Neural crest cell (in vitro differentiated cells): ENCODE data around the gene PEAR1. TPM values are rescaled to one million over a fixed set of nuclear protein-coding genes. Genes with fewer than 3 reads are reported as not detected.

Experiments
- DNase-seq: peaks from one replicate; pipeline ENCODE4 v3.0.0; 2021; ENCODE audit warnings: low read depth, mixed read lengths, low spot score
- H3K27ac Mint-ChIP-seq: one replicate; pipeline ENCODE4 v1.8.0; 2021; ENCODE audit warnings: mild to moderate bottlenecking, mixed read lengths; ENCODE audit not compliant: unreplicated experiment
- H3K27me3 Mint-ChIP-seq: 2 replicates; pipeline ENCODE4 v1.8.0; 2021; ENCODE audit warnings: low read depth, mild to moderate bottlenecking, mixed read lengths
- H3K36me3 Mint-ChIP-seq: 2 replicates; pipeline ENCODE4 v1.8.0; 2021; ENCODE audit warnings: low read depth, mild to moderate bottlenecking, mixed read lengths
- H3K4me1 Mint-ChIP-seq: 2 replicates; pipeline ENCODE4 v1.8.0; 2021; ENCODE audit warnings: mixed read lengths
- H3K4me3 Mint-ChIP-seq: one replicate; pipeline ENCODE4 v1.8.0; 2021; ENCODE audit warnings: mild to moderate bottlenecking, mixed read lengths
- H3K9me3 Mint-ChIP-seq: 2 replicates; pipeline ENCODE4 v1.8.0; 2021; ENCODE audit warnings: mixed read lengths
- total RNA-seq: library from RNA; stranded (reverse); gene quantifications from 2 replicates; pipeline ENCODE4 v1.2.1, GENCODE V29; 2021
- TF ChIP-seq, protein P1 (sequence below): fragments of 200-600 bp; sonication (generic); conservative IDR thresholded peaks from 2 replicates; pipeline ENCODE4 v1.5.0; 2021; ENCODE audit warnings: antibody characterized with exemption, mild to moderate bottlenecking

PEAR1 gene
- total RNA-seq, 1 donor from 2014 or later = 6.8 TPM

- Mint-ChIP-seq H3K9me3 (no peaks in the 10 kb centered on the region), H3K4me1 (peaks cover 43% of the 10 kb centered on the region), H3K4me3 (peak overlapping the region; percentile 38), H3K27ac (no peak overlapping the region), H3K36me3 (no peaks in the 10 kb centered on the region), H3K27me3 (peaks cover 38% of the 10 kb centered on the region)
- no peak for DNase-seq
- TF ChIP-seq, protein P1, sequence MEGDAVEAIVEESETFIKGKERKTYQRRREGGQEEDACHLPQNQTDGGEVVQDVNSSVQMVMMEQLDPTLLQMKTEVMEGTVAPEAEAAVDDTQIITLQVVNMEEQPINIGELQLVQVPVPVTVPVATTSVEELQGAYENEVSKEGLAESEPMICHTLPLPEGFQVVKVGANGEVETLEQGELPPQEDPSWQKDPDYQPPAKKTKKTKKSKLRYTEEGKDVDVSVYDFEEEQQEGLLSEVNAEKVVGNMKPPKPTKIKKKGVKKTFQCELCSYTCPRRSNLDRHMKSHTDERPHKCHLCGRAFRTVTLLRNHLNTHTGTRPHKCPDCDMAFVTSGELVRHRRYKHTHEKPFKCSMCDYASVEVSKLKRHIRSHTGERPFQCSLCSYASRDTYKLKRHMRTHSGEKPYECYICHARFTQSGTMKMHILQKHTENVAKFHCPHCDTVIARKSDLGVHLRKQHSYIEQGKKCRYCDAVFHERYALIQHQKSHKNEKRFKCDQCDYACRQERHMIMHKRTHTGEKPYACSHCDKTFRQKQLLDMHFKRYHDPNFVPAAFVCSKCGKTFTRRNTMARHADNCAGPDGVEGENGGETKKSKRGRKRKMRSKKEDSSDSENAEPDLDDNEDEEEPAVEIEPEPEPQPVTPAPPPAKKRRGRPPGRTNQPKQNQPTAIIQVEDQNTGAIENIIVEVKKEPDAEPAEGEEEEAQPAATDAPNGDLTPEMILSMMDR = no peak
Observed at GRCh38 chr1:156897078-156897825, 3.7 kb downstream of the PEAR1 start.

GRCh38 chr1:156898161-156898566 is 4.6 kb downstream of the PEAR1 start:
- Mint-ChIP-seq H3K4me1 (peaks cover 40% of the 10 kb centered on the region), H3K9me3 (no peaks in the 10 kb centered on the region), H3K27ac (peak overlapping the region; percentile 41), H3K4me3 (no peak overlapping the region), H3K27me3 (peaks cover 29% of the 10 kb centered on the region), H3K36me3 (no peaks in the 10 kb centered on the region)
- TF ChIP-seq, protein P1 = no peak
- no peak for DNase-seq

- no peaks in the 10 kb centered on the region for H3K9me3 Mint-ChIP-seq
- peaks cover 42% of the 10 kb centered on the region for H3K4me1 Mint-ChIP-seq
- DNase-seq = no peak
- peak overlapping the region; percentile 3 for H3K27ac Mint-ChIP-seq
- TF ChIP-seq, protein P1 = no peak
- H3K36me3 Mint-ChIP-seq = no peaks in the 10 kb centered on the region
- peaks cover 23% of the 10 kb centered on the region for H3K27me3 Mint-ChIP-seq
- H3K4me3 Mint-ChIP-seq = no peak overlapping the region
Observed at GRCh38 chr1:156898971-156899664, 5.6 kb downstream of the PEAR1 start.

GRCh38 chr1:156899956-156900718 is 6.6 kb downstream of the PEAR1 start:
- peaks cover 15% of the 10 kb centered on the region for H3K27me3 Mint-ChIP-seq
- TF ChIP-seq, protein P1 = no peak
- no peak for DNase-seq
- H3K4me3 Mint-ChIP-seq = no peak overlapping the region
- no peak overlapping the region for H3K27ac Mint-ChIP-seq
- H3K4me1 Mint-ChIP-seq = peaks cover 37% of the 10 kb centered on the region
- H3K9me3 Mint-ChIP-seq = no peaks in the 10 kb centered on the region
- H3K36me3 Mint-ChIP-seq = no peaks in the 10 kb centered on the region

- TF ChIP-seq, protein P1 = no peak
- Mint-ChIP-seq H3K4me3 (no peak overlapping the region), H3K27ac (no peak overlapping the region), H3K27me3 (peaks cover 9% of the 10 kb centered on the region), H3K4me1 (peaks cover 28% of the 10 kb centered on the region), H3K9me3 (no peaks in the 10 kb centered on the region), H3K36me3 (no peaks in the 10 kb centered on the region)
- DNase-seq = no peak
Observed at GRCh38 chr1:156900896-156901589, 7.5 kb downstream of the PEAR1 start.
